ENCODE results near the gene ADARB2. TPM values are rescaled to one million over a fixed set of nuclear protein-coding genes. Genes with fewer than 3 reads are reported as not detected.

ADARB2 gene
- polyA plus RNA-seq, 3 donors, result not detected

DNA sequence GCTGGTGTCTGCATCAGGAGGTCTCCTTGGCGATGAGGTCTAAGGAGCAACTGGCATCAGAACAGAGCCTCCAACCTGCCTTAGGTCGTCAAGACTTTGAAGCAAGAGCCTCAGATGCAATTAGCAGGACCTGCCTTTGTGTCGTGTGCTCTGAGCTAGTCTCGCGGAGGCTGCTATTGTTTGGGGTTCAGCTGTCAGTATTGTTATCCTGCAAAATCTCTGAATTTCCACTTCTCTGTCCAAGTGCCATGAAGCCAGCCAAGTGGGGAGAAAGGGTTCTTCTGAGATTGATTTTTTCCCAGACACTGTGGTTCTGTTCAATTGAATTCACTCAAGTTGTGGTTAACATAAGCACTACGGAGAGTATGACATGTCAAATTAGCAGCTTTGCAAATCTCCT lies 78.7 kb downstream of the ADARB2 start:
- Histone ChIP-seq H3K27ac (ENCODE audit: low read depth in 1 of 2, low read length in 2 of 2) (no peak overlapping the region), H3K79me2 (ENCODE audit: insufficient read depth, low read length) (no peaks in the 10 kb centered on the region), H3K27me3 (ENCODE audit: control insufficient read depth in 2 of 2, insufficient read depth in 2 of 2, low read length in 2 of 2) (no peaks in the 10 kb centered on the region), H3K4me2 (replicated peaks; ENCODE audit: extremely low read depth, low read length, poor library complexity, severe bottlenecking) (no peak overlapping the region), H3K9me3 (replicated peaks in 1 of 2; ENCODE audit: control insufficient read depth in 1 of 2, insufficient read depth in 1 of 2, low read length in 2 of 2) (no peaks in the 10 kb centered on the region), H3K9ac (ENCODE audit: insufficient read depth, low read length, poor library complexity, severe bottlenecking) (no peak overlapping the region), H3K36me3 (replicated peaks in 1 of 2; ENCODE audit: control insufficient read depth in 1 of 2, insufficient read depth in 2 of 2, low read length in 2 of 2) (no peaks in the 10 kb centered on the region), H3K4me1 (ENCODE audit: control insufficient read depth in 1 of 2, insufficient read depth in 2 of 2, low read length in 2 of 2) (no peaks in the 10 kb centered on the region), H2AFZ (ENCODE audit: insufficient read depth, low read depth, low read length, poor library complexity, severe bottlenecking) (no peak overlapping the region), H3K4me3 (replicated peaks in 1 of 3; ENCODE audit: low read depth in 2 of 3, low read length in 3 of 3) (no peak overlapping the region), H4K20me1 (ENCODE audit: insufficient read depth, low read length) (no peaks in the 10 kb centered on the region)
- 78% methylated on average over 2 of the region's 6 CpGs for WGBS (ENCODE audit: insufficient coverage)
- intact Hi-C loops (cut with micrococcal nuclease), result no loop called here
- H3K27ac Mint-ChIP-seq, result no peak overlapping the region
- DNase-seq, result no peak
- H3K9me3 Mint-ChIP-seq, result peaks cover 0 to 2% (median 0%) of the 10 kb centered on the region in 7 donors
- H3K4me1 Mint-ChIP-seq, result no peaks in the 10 kb centered on the region
- H3K27me3 Mint-ChIP-seq (ENCODE audit: low read depth in 3 of 3), result peaks cover 4 to 10% (median 9%) of the 10 kb centered on the region in 3 donors
- TF ChIP-seq, protein P1, sequence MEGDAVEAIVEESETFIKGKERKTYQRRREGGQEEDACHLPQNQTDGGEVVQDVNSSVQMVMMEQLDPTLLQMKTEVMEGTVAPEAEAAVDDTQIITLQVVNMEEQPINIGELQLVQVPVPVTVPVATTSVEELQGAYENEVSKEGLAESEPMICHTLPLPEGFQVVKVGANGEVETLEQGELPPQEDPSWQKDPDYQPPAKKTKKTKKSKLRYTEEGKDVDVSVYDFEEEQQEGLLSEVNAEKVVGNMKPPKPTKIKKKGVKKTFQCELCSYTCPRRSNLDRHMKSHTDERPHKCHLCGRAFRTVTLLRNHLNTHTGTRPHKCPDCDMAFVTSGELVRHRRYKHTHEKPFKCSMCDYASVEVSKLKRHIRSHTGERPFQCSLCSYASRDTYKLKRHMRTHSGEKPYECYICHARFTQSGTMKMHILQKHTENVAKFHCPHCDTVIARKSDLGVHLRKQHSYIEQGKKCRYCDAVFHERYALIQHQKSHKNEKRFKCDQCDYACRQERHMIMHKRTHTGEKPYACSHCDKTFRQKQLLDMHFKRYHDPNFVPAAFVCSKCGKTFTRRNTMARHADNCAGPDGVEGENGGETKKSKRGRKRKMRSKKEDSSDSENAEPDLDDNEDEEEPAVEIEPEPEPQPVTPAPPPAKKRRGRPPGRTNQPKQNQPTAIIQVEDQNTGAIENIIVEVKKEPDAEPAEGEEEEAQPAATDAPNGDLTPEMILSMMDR (IDR thresholded peaks at IDR 0.05), result no peak
- no peaks in the 10 kb centered on the region for H3K36me3 Mint-ChIP-seq
- no peak overlapping the region for H3K4me3 Mint-ChIP-seq

DNA sequence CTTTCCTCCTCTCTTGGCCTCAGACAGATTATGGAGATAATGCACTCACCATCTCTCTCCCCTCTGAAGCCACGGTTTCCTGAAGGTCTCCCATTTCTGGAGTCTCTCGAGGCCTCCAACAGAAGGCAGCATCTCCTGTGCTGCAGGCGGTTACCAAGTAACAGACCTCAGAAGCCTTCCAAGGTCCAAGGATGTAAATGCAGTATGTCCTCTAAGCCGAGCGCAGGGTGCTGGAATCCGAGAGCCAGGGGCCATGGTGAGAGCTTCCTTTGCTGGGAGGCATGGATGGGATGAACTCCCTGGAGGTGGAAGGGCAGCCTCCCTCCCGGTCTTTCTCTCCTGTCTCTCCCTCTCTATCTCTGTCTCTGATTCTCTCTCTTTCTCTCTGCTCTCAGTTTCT lies 79.8 kb downstream of the ADARB2 start:
- intact Hi-C loops (cut with micrococcal nuclease), result no loop called here
- 42% methylated on average over 5 of the region's 7 CpGs for WGBS (ENCODE audit: insufficient coverage)
- H3K27ac ChIP-seq (ENCODE audit: low read depth in 1 of 2, low read length in 2 of 2), result no peak overlapping the region
- no peak overlapping the region for H3K4me2 ChIP-seq (replicated peaks; ENCODE audit: extremely low read depth, low read length, poor library complexity, severe bottlenecking)
- H3K9ac ChIP-seq (ENCODE audit: insufficient read depth, low read length, poor library complexity, severe bottlenecking), result no peak overlapping the region
- peaks cover 0 to 2% (median 0%) of the 10 kb centered on the region in 7 donors for H3K9me3 Mint-ChIP-seq
- no peaks in the 10 kb centered on the region for H3K9me3 ChIP-seq (replicated peaks in 1 of 2; ENCODE audit: control insufficient read depth in 1 of 2, insufficient read depth in 1 of 2, low read length in 2 of 2)
- H2AFZ ChIP-seq (ENCODE audit: insufficient read depth, low read depth, low read length, poor library complexity, severe bottlenecking), result no peak overlapping the region
- TF ChIP-seq, protein P1 (IDR thresholded peaks at IDR 0.05), result no peak
- H3K79me2 ChIP-seq (ENCODE audit: insufficient read depth, low read length), result no peaks in the 10 kb centered on the region
- H3K36me3 Mint-ChIP-seq, result no peaks in the 10 kb centered on the region
- H3K27me3 ChIP-seq (ENCODE audit: control insufficient read depth in 2 of 2, insufficient read depth in 2 of 2, low read length in 2 of 2), result no peaks in the 10 kb centered on the region
- H3K4me3 ChIP-seq (replicated peaks in 1 of 3; ENCODE audit: low read depth in 2 of 3, low read length in 3 of 3), result no peak overlapping the region
- no peak overlapping the region for H3K4me3 Mint-ChIP-seq
- no peaks in the 10 kb centered on the region for H3K4me1 ChIP-seq (ENCODE audit: control insufficient read depth in 1 of 2, insufficient read depth in 2 of 2, low read length in 2 of 2)
- H3K27ac Mint-ChIP-seq, result no peak overlapping the region
- peaks cover 4 to 11% (median 10%) of the 10 kb centered on the region in 3 donors for H3K27me3 Mint-ChIP-seq (ENCODE audit: low read depth in 3 of 3)
- H3K36me3 ChIP-seq (replicated peaks in 1 of 2; ENCODE audit: control insufficient read depth in 1 of 2, insufficient read depth in 2 of 2, low read length in 2 of 2), result no peaks in the 10 kb centered on the region
- H3K4me1 Mint-ChIP-seq, result no peaks in the 10 kb centered on the region
- no peak for DNase-seq
- H4K20me1 ChIP-seq (ENCODE audit: insufficient read depth, low read length), result no peaks in the 10 kb centered on the region
